GM19467 (cell line): Measurements from ENCODE around the gene RASL10A.

Source experiments
- ATAC-seq: cut with Tn5 transposase; IDR thresholded peaks from one replicate; pipeline ENCODE4 v1.9.1; 2021; ENCODE audit warnings: mild to moderate bottlenecking, moderate library complexity; ENCODE audit not compliant: unreplicated experiment

RASL10A gene

DNA sequence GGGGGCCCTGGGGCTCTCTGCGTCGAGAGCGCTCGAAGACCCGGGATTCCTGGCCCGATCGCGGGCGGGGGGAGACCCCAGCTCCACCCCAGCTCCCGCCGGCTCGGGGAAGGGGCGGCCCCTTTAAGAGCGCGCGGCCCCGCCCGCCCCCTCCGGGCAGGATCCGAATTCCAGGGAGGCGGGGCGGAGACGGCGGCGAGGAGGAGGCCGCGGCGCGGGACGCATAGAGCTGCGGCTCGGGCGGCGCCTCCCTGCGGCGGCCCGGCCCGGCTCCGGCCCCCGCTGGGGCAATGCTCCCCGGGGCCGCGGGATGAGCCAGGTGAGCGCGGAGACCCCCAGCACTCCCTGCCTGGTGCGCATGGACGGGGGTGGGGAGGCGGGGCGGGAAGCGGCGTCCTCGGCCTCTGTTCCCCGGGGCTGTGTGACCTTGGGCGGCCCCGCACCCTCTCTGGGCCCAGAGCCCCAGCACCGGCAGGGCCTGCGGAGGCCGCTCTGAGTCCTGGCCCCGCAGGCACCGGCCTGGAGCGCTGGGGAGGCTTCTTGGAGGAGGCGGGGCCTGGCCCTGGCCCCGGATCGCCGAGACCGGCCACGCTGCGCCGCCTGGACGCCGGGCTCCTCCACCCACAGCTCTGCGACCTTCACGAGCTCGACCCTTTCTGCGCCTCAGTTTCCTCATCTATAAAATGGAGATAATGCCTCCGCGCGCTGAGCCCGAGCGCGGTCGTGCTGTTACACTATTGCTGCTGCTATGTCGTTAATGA lies 8.5 kb downstream of the RASL10A start:
- no peak for ATAC-seq

DNA sequence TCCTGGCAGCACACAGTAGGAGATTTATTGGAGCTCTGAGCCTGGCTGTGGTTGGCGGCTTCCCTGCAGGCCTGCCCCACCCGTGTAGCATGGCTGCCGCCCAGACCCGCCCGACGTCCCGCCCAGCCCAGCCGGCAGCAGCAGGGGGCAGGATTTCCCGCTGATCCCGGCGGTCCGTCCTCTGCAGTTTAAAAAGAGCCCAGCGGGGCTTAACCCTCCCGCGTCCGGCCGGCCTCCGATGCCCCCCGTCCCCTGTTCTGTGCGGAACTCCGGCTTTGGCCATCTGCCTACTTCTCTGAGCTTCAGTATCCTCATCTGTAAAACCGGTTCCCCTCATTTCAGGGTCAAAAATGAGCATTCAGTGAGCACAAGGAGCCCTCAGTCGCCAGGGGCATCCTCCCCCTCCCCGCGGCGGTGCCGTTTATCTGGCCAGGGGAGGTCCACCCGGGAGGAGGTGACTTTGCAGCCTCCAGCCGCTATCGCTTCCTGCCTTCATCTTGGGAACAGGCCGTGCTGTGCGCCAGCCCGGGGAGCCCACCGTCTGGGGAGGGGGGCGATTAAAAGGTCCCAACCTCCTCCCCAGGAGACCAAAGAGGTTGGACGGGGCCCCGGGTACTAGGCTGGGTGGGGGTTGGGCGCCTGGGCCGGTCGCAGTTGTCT lies 9.2 kb downstream of the RASL10A start, which contains the start of gene GAS2L1:
Gene GAS2L1, plus strand, starts transcription at position 476 of the 660 bp plus-strand sequence. CDS start 1,456 bp downstream, outside the sequence.
- no peak for ATAC-seq

DNA sequence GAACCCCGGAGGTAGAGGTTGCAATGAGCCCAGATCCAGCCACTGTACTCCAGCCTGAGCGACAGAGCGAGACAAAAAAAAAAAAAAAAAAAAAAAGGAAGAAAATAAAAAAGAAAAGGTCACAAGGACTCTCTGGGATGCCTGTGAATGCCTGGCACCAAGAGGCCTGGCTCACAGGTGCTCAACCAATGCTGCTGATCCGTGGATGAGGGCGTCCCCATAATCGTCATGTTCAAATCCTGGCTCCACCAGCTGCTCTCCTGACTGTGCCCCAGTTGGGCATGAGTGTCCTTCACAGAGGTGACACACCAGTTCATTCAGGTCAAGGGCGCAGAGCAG lies 9.7 kb downstream of the RASL10A start:
- ATAC-seq, result no peak

DNA sequence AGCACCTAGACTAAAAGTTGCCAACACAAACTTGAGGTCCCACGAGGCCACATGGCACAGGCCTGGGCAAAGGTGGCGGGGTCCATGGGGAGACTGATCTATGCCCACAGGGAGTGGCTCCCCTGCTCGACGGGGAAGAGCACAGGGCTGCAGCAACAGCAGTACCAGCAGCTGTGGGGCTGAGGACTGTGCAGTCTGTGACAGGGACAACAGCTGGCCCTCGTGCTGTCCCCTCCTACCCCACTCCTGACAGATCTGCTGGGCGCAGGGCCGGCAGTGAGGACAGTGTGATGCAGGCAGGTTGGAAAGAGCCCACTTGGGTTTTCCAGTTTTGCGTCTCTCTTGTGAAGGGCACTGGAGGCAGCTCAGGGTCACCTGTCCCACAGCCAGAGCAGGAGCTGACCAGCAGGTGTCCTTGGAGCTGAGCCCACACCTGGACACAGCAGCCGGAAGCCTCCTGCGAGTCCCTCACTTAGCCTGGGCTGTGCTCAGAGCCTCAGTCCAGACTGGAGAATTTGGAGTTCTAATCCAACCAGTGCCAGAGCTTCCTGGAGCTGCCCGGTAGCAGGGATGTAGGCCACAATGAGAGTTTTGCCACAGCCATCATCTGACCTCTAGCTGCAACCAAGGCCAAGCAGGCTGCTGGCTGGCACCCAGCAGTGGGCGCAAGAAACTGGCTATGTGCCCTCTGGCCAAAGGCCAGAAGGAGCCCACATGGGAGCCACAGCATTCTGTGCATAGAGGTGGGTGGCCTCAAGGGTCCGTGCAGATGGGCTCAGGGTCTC lies 12.6 kb downstream of the RASL10A start:
- ATAC-seq, result no peak

DNA sequence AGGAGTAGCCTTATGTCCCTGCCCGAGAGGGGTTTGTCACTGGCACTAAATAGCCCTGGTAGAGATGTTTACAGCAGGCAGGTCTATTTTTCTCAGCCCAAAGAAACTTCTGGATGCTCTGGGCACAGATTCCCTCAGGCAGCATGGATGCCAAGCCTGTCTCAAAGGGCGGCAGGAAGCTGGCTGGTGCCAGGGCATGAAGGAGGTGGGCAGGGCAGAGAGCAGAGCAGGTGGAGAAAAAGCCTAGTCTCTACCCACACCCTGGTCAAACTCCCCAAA lies 13.2 kb downstream of the RASL10A start:
- no peak for ATAC-seq

DNA sequence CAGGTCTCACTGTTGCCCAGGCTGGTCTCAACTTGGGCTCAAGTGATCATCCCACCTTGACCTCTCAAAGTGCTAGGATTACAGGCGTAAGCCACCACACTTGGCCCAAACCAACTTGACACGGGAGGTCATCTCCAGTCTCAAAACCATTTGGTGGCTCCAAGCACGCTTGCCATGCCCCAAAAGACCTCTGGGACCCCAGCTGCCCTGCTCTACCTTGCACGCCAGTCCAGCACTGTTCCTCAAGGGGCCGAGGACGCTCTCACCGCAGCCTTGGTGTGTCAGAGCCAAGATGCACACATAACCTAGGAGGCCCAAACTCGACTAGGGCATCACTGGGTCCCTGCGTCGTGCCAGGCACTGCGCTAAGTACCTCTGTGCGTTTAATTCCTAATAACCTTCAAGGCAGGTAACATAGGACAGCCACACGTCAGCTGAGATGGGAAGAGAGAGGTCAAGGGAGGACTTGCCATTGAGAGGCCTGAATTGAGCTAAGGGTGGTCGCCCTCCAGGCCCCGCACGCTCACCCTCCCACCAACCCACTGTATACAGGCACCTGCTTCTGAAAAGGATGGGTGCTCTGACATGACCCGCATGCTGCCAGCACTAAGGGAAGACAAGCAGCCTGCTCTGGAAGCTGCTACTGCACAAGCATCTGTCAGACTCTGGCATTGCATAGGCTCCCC lies 13.6 kb downstream of the RASL10A start:
- no peak for ATAC-seq

DNA sequence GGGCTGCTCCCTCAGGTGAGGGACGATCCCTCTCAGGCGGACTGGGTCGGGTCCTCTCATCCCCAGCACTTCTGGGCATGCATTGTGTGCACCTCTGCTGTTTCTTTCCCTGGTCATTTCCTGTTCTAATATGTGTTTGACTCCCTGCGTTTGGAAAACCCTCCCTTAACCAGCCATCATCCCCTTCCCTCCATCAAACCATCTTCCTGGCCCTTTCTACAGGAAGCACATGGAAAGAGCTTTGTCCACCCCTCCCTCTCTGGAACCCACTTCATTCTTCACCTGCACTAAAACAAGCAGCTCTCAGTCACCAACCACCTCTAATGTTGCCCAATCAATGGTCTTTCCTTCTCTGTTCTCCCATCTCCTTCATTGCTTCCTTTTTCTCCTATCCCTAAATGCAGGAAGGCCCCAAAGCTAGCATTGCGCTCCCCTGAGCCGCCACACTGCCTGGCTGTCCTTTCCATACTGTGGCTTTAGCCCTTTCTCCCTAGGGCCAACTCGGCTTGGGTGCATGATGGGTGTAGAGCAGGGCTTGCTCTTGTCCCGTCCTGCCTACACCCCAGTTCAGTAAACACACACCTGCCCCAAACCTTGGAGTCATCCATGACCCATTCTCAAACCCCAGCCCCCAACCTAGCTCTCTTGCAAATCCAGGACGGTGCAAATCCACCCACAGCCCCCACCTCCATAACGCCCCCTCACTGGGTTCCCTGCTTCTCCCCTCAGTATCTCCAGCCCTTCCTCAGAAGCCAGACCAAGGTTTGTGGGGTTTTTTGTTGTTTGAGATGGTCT lies 14.5 kb downstream of the RASL10A start:
- no peak for ATAC-seq

DNA sequence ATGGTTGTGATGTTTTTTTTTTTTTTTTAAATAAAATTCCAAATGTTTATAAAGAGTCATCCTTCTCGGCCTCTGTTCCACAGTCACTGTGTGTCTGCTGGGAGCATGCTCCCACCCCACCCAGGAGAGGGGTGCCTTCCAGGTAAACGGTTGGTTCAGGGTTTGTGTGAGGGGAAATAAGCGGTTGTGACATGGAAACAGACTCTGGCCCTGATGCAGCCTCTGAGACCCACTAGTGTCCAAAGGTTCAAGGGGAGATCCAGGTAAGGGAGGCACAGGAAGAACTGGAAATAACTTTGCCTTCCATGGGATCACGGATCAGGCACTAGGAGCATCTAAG lies 15.1 kb downstream of the RASL10A start:
- ATAC-seq, result no peak

DNA sequence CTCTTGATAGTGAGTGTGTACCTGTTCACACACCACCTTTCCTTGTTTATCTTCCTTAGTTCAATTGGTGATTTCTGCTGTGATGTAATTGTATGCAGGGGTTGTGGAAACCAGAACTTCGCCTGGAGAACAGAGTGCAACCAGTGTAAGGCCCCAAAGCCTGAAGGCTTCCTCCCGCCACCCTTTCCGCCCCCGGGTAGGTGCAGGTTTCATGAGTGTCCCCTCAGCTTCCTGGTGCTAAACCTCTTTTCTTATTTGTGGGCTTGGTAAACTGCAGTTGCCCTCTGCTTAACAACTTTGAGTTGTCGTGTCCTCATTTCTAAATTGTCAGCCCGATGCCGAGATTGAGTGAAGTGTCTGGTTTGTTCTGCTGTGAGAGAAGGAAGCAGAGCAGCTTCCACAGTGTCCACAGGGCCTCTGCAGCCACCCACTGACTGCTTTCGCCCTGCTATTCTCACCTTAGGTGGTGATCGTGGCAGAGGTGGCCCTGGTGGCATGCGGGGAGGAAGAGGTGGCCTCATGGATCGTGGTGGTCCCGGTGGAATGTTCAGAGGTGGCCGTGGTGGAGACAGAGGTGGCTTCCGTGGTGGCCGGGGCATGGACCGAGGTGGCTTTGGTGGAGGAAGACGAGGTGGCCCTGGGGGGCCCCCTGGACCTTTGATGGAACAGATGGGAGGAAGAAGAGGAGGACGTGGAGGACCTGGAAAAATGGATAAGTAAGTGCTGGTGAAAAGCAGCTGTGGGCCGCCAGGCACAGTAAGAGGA lies 16.2 kb downstream of the RASL10A start:
- ATAC-seq, result no peak

DNA sequence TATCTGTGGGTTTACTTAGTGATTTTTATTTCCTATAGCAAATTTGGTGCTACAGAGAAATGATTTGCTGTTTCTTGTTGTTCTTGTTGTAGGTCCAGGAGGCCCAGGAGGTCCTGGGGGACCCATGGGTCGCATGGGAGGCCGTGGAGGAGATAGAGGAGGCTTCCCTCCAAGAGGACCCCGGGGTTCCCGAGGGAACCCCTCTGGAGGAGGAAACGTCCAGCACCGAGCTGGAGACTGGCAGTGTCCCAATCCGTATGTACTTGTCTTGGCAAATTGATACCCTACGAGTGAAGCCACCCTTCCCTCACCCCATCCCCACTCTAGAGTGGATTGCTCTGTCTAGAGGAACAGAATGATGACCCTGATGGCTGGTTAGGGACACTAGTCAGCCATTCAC lies 16.9 kb downstream of the RASL10A start:
- no peak for ATAC-seq

DNA sequence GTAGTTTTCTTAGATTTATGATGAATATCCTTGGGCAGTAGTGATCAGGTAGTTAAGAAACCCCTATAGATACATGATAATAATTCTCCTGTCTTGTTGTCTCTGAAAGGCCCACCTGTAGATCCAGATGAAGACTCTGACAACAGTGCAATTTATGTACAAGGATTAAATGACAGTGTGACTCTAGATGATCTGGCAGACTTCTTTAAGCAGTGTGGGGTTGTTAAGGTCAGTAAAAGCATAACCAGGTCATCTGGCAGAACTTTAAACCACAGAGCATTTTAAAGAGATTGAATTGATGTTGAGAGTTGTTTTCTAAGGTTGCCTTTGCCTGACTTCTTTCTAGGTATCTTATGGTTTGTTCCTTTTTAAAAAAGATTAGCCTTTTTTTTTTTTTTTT lies 23.1 kb downstream of the RASL10A start:
- ATAC-seq, result no peak

DNA sequence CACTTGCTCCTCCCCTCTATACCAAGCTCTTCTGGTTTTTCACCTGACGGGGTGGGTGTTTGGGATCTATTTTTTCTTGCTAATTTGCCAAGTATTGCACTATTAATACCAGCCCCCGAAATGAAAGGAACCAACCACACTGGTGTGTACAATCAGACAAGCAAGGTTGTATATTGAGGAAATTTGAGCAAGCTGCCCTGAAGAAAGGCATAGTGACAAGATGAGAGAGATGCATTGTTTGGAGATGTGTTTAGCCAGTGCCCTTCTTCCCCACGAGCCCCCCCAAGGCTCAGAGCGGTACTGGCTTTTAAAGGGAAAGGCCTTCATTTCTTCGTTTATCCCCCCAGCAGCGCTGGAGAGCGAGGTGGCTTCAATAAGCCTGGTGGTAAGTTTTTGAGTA lies 24.3 kb downstream of the RASL10A start:
- ATAC-seq, result no peak

DNA sequence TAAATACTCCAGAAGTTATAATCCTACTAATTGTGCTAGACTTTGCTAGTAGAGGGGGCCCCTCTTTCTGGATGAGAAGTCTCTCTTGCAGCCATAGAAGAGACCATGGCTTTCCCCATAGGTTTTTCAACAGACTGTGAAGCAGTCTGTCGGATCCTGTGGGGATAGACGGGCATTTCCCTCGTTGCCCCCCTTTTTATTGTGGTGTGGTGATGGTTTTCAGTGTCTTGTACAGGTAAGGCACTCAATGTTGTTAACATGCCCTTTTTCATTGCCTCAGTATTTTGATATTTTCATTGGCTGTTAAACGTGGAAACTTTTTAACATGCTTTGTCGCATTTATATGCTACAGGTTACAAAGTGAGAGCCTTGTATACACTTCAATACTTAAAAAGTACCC lies 25.4 kb downstream of the RASL10A start:
- ATAC-seq, result no peak

DNA sequence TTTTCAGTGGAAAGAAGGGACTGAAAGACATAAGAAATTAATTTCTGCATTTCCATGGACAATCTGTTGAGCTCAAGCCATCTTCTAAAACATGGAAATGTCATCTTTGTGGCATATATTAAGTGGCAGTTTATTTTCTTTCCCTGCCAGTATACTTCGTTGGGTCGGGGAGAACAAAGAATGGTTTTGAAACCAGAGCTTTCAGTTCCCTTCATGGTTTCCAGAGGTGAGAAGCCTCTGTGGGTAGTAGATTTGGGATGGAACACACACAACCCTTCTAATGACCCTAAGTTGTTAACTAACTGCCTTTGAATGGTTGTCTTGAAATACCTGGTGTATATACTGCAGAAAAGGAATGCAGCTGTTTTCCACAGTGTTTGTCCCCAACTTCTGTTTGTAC lies 26.7 kb downstream of the RASL10A start:
- ATAC-seq, result no peak

DNA sequence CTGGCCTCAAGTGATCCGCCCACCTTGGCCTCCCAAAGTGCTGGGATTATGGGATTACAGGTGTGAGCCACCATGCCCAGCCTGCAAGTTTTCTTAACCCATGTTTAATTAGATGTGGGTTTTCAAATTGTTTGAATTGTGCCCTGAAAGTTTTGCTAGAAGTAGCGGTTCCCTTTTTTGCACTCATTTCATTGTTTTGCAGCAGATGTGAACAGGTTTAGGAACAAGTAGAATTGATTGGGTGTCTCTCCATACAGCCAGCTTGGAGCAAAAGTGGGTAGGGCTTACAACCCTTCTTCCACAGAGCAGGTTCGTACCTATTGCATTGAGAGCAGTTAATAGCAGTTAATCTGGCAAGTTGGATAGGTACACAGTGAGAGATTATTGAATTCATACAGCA lies 31.3 kb downstream of the RASL10A start:
- no peak for ATAC-seq

DNA sequence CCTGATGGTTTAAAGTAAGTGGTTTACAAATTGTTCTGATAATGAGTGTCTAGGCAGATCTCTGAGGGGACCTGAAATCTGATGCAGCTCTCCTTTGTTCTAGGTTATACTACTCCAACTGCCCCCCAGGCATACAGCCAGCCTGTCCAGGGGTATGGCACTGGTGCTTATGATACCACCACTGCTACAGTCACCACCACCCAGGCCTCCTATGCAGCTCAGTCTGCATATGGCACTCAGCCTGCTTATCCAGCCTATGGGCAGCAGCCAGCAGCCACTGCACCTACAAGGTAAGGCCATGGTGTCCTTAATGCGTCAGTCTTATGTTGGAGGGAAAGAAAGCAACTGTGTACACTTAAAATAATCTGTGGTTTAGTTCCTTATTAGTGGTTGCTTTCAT lies 37.6 kb downstream of the RASL10A start:
- no peak for ATAC-seq

DNA sequence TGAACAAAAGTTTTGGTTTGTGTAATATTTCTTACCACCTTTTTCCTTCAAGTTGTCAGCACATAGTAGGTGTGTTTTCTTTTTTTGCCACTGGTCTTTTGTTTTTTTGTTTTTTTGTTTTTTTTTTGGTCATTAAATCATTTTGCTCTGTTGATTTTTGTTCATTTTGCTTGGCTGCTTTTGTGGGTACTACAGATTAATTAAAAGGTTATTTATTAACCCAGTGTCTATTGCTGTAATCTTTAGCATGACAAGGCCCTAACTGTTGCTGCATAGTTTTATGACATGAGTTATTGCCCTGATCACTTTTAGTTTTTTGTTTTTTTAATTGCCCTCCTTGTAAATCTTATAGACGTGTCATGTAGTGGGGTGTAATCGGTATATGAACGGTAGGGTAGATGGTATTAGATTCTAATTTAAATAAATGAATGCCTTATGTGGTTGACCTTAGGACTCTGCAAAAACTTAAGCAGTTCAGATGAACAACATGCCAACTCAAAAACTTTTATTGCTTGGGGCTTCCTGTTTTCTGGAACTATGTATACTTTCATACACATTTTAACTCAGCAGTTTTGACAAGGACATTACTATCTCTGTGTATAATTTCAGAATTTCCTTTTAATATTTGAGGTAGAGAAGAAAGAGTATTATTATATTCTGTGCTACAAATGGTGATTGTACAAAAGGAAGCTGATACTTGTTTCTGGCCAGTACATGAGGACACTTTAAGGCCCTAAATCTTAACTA lies 39.5 kb downstream of the RASL10A start:
- no peak for ATAC-seq

DNA sequence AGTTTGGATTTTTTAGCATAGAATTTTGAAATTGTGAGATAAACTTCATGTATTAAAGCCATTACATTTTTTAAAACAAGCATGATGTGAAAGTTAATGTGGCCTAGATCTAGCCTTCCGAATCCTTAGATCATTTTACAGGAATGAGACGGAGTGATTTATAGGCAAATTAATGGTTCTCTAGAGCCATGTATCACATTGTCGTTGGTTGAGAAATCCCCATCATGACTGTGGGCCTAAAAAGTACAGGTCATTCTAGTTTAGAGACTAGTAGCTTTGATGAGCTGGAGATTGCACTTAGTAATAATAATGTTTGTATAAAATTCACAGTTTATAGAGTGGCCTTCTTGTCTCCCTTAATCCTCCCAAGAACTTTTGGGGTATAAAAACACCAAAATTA lies 40.3 kb downstream of the RASL10A start:
- no peak for ATAC-seq

DNA sequence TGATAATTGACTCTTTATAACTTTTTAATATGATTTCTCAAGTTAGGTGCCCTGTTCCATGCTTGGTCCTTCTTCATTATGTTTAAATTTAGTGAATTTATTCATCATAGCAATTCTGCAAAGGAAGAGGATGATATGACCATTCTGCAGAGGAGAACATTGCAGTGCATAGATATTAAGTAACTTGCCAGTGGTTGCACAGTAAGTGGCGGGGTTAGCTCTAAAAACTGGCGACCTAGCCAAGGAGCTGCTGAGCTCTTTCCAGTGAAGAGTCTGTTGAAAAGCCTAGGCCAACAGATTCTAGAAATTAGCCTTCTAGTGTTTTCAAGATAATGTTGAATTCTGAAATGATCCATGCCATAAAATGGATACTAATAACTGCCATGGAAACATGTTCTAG lies 42.9 kb downstream of the RASL10A start:
- ATAC-seq, result no peak
